Measurements from ENCODE around the gene GGCX. TPM values are rescaled to one million over a fixed set of nuclear protein-coding genes. Genes with fewer than 3 reads are reported as not detected.

Gene GGCX
- total and polyA plus RNA-seq, 9 of the 15 experiments (the other 6 are each of a cell fraction or from before 2014, with no cell fraction given): 14.4 to 47.1 (median 28.1) TPM

DNA sequence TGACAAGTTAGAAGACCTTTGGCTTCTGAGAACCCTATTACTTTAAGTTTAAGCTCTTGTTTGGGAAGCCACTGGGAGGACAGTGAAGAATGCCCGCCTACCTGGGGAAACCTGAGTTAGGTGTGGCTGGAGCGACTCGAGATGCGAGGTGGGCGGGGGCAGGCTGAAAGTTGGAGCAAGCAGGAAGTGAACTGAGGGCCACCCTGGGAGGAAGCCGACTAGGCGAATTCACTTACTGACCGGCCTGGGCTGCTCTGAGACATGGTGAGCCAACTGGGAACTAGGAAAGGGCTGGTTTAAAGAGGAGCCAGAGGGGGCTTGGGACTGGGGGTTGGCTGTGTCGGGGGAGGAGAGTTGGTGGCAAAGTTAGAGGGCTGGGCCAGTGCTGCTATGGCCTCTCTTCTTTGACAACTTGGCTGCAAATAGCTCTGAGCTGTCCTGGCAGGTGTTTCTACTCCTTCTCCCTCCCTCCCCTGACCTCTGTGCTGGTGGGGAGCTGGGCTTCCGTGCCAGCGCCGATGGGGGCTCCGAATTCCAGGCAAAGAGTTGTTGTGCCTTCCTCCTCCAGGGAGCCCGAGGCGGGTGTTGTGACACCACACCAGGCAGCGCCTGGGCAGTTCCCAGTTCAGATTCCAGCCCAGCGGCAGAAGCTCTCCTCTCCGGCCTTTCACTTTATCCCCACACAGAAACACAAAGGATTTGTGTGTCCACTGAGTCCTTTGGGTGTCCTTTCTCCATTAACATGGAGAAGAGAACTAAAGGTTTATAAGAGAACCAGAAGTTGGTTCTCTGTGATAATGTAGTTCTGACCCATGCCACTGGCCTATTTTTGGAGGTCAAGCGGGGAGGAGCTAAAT, 16.3 kb upstream of the GGCX start, which contains the start of gene VAMP8 (continued):
- TF ChIP-seq ZNF609 (CRISPR knock-in tag; IDR thresholded peaks at IDR 0.05; ENCODE audit: borderline replicate concordance) (no peak), WHSC1 (IDR thresholded peaks at IDR 0.05; ENCODE audit: low read length) (no peak), SMARCA5 (IDR thresholded peaks at IDR 0.05) (no peak), LARP7 (IDR thresholded peaks at IDR 0.05) (no peak), EP300 (IDR thresholded peaks at IDR 0.05; ENCODE audit: low read length) (no peak), SMARCB1 (IDR thresholded peaks at IDR 0.05; ENCODE audit: insufficient read length, low read depth) (no peak), PML (IDR thresholded peaks at IDR 0.05; ENCODE audit: low read length) (no peak), CHD4 (IDR thresholded peaks at IDR 0.05; ENCODE audit: insufficient read depth, insufficient replicate concordance, low read depth, low read length, poor library complexity, severe bottlenecking) (no peak), ESRRA (IDR thresholded peaks at IDR 0.05; ENCODE audit: borderline replicate concordance, low read depth) (no peak)
- TF ChIP-seq, protein P1, sequence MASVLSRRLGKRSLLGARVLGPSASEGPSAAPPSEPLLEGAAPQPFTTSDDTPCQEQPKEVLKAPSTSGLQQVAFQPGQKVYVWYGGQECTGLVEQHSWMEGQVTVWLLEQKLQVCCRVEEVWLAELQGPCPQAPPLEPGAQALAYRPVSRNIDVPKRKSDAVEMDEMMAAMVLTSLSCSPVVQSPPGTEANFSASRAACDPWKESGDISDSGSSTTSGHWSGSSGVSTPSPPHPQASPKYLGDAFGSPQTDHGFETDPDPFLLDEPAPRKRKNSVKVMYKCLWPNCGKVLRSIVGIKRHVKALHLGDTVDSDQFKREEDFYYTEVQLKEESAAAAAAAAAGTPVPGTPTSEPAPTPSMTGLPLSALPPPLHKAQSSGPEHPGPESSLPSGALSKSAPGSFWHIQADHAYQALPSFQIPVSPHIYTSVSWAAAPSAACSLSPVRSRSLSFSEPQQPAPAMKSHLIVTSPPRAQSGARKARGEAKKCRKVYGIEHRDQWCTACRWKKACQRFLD (CRISPR knock-in tag; IDR thresholded peaks at IDR 0.05): no peak; the same call in 1 of the 2 replicates
- TF ChIP-seq, protein P2, sequence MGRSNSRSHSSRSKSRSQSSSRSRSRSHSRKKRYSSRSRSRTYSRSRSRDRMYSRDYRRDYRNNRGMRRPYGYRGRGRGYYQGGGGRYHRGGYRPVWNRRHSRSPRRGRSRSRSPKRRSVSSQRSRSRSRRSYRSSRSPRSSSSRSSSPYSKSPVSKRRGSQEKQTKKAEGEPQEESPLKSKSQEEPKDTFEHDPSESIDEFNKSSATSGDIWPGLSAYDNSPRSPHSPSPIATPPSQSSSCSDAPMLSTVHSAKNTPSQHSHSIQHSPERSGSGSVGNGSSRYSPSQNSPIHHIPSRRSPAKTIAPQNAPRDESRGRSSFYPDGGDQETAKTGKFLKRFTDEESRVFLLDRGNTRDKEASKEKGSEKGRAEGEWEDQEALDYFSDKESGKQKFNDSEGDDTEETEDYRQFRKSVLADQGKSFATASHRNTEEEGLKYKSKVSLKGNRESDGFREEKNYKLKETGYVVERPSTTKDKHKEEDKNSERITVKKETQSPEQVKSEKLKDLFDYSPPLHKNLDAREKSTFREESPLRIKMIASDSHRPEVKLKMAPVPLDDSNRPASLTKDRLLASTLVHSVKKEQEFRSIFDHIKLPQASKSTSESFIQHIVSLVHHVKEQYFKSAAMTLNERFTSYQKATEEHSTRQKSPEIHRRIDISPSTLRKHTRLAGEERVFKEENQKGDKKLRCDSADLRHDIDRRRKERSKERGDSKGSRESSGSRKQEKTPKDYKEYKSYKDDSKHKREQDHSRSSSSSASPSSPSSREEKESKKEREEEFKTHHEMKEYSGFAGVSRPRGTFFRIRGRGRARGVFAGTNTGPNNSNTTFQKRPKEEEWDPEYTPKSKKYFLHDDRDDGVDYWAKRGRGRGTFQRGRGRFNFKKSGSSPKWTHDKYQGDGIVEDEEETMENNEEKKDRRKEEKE (IDR thresholded peaks at IDR 0.05; ENCODE audit: borderline replicate concordance in 1 of 2, control insufficient read depth in 1 of 2, low read depth in 2 of 2, low read length in 1 of 2): no peak
- TF ChIP-seq, protein P3, sequence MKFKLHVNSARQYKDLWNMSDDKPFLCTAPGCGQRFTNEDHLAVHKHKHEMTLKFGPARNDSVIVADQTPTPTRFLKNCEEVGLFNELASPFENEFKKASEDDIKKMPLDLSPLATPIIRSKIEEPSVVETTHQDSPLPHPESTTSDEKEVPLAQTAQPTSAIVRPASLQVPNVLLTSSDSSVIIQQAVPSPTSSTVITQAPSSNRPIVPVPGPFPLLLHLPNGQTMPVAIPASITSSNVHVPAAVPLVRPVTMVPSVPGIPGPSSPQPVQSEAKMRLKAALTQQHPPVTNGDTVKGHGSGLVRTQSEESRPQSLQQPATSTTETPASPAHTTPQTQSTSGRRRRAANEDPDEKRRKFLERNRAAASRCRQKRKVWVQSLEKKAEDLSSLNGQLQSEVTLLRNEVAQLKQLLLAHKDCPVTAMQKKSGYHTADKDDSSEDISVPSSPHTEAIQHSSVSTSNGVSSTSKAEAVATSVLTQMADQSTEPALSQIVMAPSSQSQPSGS (CRISPR knock-in tag; IDR thresholded peaks at IDR 0.05): no peak
- TF ChIP-seq, protein P4, sequence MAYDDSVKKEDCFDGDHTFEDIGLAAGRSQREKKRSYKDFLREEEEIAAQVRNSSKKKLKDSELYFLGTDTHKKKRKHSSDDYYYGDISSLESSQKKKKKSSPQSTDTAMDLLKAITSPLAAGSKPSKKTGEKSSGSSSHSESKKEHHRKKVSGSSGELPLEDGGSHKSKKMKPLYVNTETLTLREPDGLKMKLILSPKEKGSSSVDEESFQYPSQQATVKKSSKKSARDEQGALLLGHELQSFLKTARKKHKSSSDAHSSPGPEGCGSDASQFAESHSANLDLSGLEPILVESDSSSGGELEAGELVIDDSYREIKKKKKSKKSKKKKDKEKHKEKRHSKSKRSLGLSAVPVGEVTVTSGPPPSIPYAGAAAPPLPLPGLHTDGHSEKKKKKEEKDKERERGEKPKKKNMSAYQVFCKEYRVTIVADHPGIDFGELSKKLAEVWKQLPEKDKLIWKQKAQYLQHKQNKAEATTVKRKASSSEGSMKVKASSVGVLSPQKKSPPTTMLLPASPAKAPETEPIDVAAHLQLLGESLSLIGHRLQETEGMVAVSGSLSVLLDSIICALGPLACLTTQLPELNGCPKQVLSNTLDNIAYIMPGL (CRISPR knock-in tag; IDR thresholded peaks at IDR 0.05): no peak

Measured in K562 (cell line).